ENCODE measurements around the gene RPL7A.
"Not testable (repeated sequence)": the region's sequence is repeated elsewhere in the genome, so short reads cannot be mapped to it uniquely, and the experiment has no call there.

Gene RPL7A

GRCh38 chr9:133374612-133375115 lies 26.6 kb downstream of the RPL7A start:
- H3K4me1 ChIP-seq (ENCODE audit: control insufficient read depth in 5 of 5, insufficient read depth in 5 of 5, low read length in 5 of 5): peaks cover 14 to 70% (median 60%) of the 10 kb centered on the region in 5 donors
- no peaks in the 10 kb centered on the region for H3K27me3 ChIP-seq (ENCODE audit: control insufficient read depth in 5 of 5, insufficient read depth in 4 of 5, low read length in 5 of 5)
- H3K27ac ChIP-seq (ENCODE audit: low read depth, low read length): peak overlapping the region; percentile 74
- peak overlapping the region; percentile 40 to 100 (median 96) for H3K9ac ChIP-seq (ENCODE audit: low read length in 5 of 5)
- peak overlapping the region; percentile 75 to 98 (median 88) for H3K4me3 ChIP-seq (ENCODE audit: low read depth in 1 of 5, low read length in 5 of 5)
- peaks cover 0 to 8% (median 2%) of the 10 kb centered on the region in 5 donors for H3K9me3 ChIP-seq (ENCODE audit: control insufficient read depth in 5 of 5, low read length in 5 of 5)
- peaks cover 0 to 20% (median 15%) of the 10 kb centered on the region in 5 donors for H3K36me3 ChIP-seq (ENCODE audit: control insufficient read depth in 5 of 5, insufficient read depth in 5 of 5, low read length in 5 of 5)

GRCh38 chr9:133375116-133375723 lies 27.2 kb downstream of the RPL7A start:
- peak overlapping the region; percentile 75 to 98 (median 88) for H3K4me3 ChIP-seq (ENCODE audit: low read depth in 1 of 5, low read length in 5 of 5)
- H3K4me1 ChIP-seq (ENCODE audit: control insufficient read depth in 5 of 5, insufficient read depth in 5 of 5, low read length in 5 of 5): peaks cover 14 to 64% (median 55%) of the 10 kb centered on the region in 5 donors
- peak overlapping the region; percentile 74 for H3K27ac ChIP-seq (ENCODE audit: low read depth, low read length)
- peaks cover 0 to 8% (median 2%) of the 10 kb centered on the region in 5 donors for H3K9me3 ChIP-seq (ENCODE audit: control insufficient read depth in 5 of 5, low read length in 5 of 5)
- H3K36me3 ChIP-seq (ENCODE audit: control insufficient read depth in 5 of 5, insufficient read depth in 5 of 5, low read length in 5 of 5): peaks cover 0 to 14% (median 9%) of the 10 kb centered on the region in 5 donors
- no peaks in the 10 kb centered on the region for H3K27me3 ChIP-seq (ENCODE audit: control insufficient read depth in 5 of 5, insufficient read depth in 4 of 5, low read length in 5 of 5)
- peak overlapping the region; percentile 40 to 100 (median 96) for H3K9ac ChIP-seq (ENCODE audit: low read length in 5 of 5)

- peak within 1 kb of the TSS; percentile 75 to 98 (median 88) for H3K4me3 ChIP-seq (ENCODE audit: low read depth in 1 of 5, low read length in 5 of 5)
- peaks cover 0 to 8% (median 5%) of the 10 kb centered on the region in 5 donors for H3K36me3 ChIP-seq (ENCODE audit: control insufficient read depth in 5 of 5, insufficient read depth in 5 of 5, low read length in 5 of 5)
- H3K9ac ChIP-seq (ENCODE audit: low read length in 5 of 5): peak within 1 kb of the TSS; percentile 40 to 100 (median 96)
- peaks cover 0 to 8% (median 2%) of the 10 kb centered on the region in 5 donors for H3K9me3 ChIP-seq (ENCODE audit: control insufficient read depth in 5 of 5, low read length in 5 of 5)
- no peaks in the 10 kb centered on the region for H3K27me3 ChIP-seq (ENCODE audit: control insufficient read depth in 5 of 5, insufficient read depth in 4 of 5, low read length in 5 of 5)
- peaks cover 10 to 56% (median 47%) of the 10 kb centered on the region in 5 donors for H3K4me1 ChIP-seq (ENCODE audit: control insufficient read depth in 5 of 5, insufficient read depth in 5 of 5, low read length in 5 of 5)
- peak within 1 kb of the TSS; percentile 74 for H3K27ac ChIP-seq (ENCODE audit: low read depth, low read length)
These were observed 28.0 kb downstream of the RPL7A start, which contains the start of the genes STKLD1 and SURF4 for GRCh38 chr9:133375724-133376654. Gene STKLD1 (plus strand): TSS chr9:133376366. CDS start chr9:133376474, 108 bp downstream. Gene SURF4 (minus strand): TSS chr9:133376060. CDS start chr9:133375969, 91 bp downstream.

GRCh38 chr9:133377280-133377679 lies 29.3 kb downstream of the RPL7A start:
- H3K27ac ChIP-seq (ENCODE audit: low read depth, low read length): peak overlapping the region; percentile 54
- peaks cover 3 to 43% (median 34%) of the 10 kb centered on the region in 5 donors for H3K4me1 ChIP-seq (ENCODE audit: control insufficient read depth in 5 of 5, insufficient read depth in 5 of 5, low read length in 5 of 5)
- H3K4me3 ChIP-seq (ENCODE audit: low read depth in 1 of 5, low read length in 5 of 5); H3K9ac ChIP-seq (ENCODE audit: low read length in 5 of 5); H3K9me3 ChIP-seq (ENCODE audit: control insufficient read depth in 5 of 5, low read length in 5 of 5); H3K36me3 ChIP-seq (ENCODE audit: control insufficient read depth in 5 of 5, insufficient read depth in 5 of 5, low read length in 5 of 5); H3K27me3 ChIP-seq (ENCODE audit: control insufficient read depth in 5 of 5, insufficient read depth in 4 of 5, low read length in 5 of 5): not testable (repeated sequence)

- no peak overlapping the region for H3K4me3 ChIP-seq (ENCODE audit: low read depth in 1 of 5, low read length in 5 of 5)
- peaks cover 2 to 39% (median 29%) of the 10 kb centered on the region in 5 donors for H3K4me1 ChIP-seq (ENCODE audit: control insufficient read depth in 5 of 5, insufficient read depth in 5 of 5, low read length in 5 of 5)
- no peaks in the 10 kb centered on the region for H3K27me3 ChIP-seq (ENCODE audit: control insufficient read depth in 5 of 5, insufficient read depth in 4 of 5, low read length in 5 of 5)
- no peak overlapping the region for H3K9ac ChIP-seq (ENCODE audit: low read length in 5 of 5)
- H3K36me3 ChIP-seq (ENCODE audit: control insufficient read depth in 5 of 5, insufficient read depth in 5 of 5, low read length in 5 of 5): peaks cover 0 to 4% (median 3%) of the 10 kb centered on the region in 5 donors
- H3K9me3 ChIP-seq (ENCODE audit: control insufficient read depth in 5 of 5, low read length in 5 of 5): peaks cover 0 to 8% (median 2%) of the 10 kb centered on the region in 5 donors
- no peak overlapping the region for H3K27ac ChIP-seq (ENCODE audit: low read depth, low read length)
These were observed 29.8 kb downstream of the RPL7A start for GRCh38 chr9:133377721-133378216.

GRCh38 chr9:133378408-133378962 lies 30.5 kb downstream of the RPL7A start:
- Histone ChIP-seq H3K4me1 (ENCODE audit: control insufficient read depth in 5 of 5, insufficient read depth in 5 of 5, low read length in 5 of 5) (peaks cover 2 to 32% (median 22%) of the 10 kb centered on the region in 5 donors), H3K4me3 (ENCODE audit: low read depth in 1 of 5, low read length in 5 of 5) (no peak overlapping the region), H3K36me3 (ENCODE audit: control insufficient read depth in 5 of 5, insufficient read depth in 5 of 5, low read length in 5 of 5) (no peaks in the 10 kb centered on the region), H3K9me3 (ENCODE audit: control insufficient read depth in 5 of 5, low read length in 5 of 5) (peaks cover 0 to 8% (median 2%) of the 10 kb centered on the region in 5 donors), H3K27ac (ENCODE audit: low read depth, low read length) (no peak overlapping the region), H3K27me3 (ENCODE audit: control insufficient read depth in 5 of 5, insufficient read depth in 4 of 5, low read length in 5 of 5) (no peaks in the 10 kb centered on the region), H3K9ac (ENCODE audit: low read length in 5 of 5) (no peak overlapping the region)

- Histone ChIP-seq H3K27me3 (ENCODE audit: control insufficient read depth in 5 of 5, insufficient read depth in 4 of 5, low read length in 5 of 5) (no peaks in the 10 kb centered on the region), H3K9me3 (ENCODE audit: control insufficient read depth in 5 of 5, low read length in 5 of 5) (peaks cover 0 to 8% (median 2%) of the 10 kb centered on the region in 5 donors), H3K4me1 (ENCODE audit: control insufficient read depth in 5 of 5, insufficient read depth in 5 of 5, low read length in 5 of 5) (peaks cover 2 to 23% (median 15%) of the 10 kb centered on the region in 5 donors), H3K4me3 (ENCODE audit: low read depth in 1 of 5, low read length in 5 of 5) (no peak overlapping the region), H3K9ac (ENCODE audit: low read length in 5 of 5) (no peak overlapping the region), H3K27ac (ENCODE audit: low read depth, low read length) (no peak overlapping the region), H3K36me3 (ENCODE audit: control insufficient read depth in 5 of 5, insufficient read depth in 5 of 5, low read length in 5 of 5) (no peaks in the 10 kb centered on the region)
These were observed 31.4 kb downstream of the RPL7A start for GRCh38 chr9:133379153-133380086.

- no peak overlapping the region for H3K27ac ChIP-seq (ENCODE audit: low read depth, low read length)
- H3K27me3 ChIP-seq (ENCODE audit: control insufficient read depth in 5 of 5, insufficient read depth in 4 of 5, low read length in 5 of 5): no peaks in the 10 kb centered on the region
- H3K4me1 ChIP-seq (ENCODE audit: control insufficient read depth in 5 of 5, insufficient read depth in 5 of 5, low read length in 5 of 5): peaks cover 2 to 15% (median 8%) of the 10 kb centered on the region in 5 donors
- no peak overlapping the region for H3K9ac ChIP-seq (ENCODE audit: low read length in 5 of 5)
- H3K4me3 ChIP-seq (ENCODE audit: low read depth in 1 of 5, low read length in 5 of 5): no peak overlapping the region
- H3K36me3 ChIP-seq (ENCODE audit: control insufficient read depth in 5 of 5, insufficient read depth in 5 of 5, low read length in 5 of 5): no peaks in the 10 kb centered on the region
- H3K9me3 ChIP-seq (ENCODE audit: control insufficient read depth in 5 of 5, low read length in 5 of 5): peaks cover 0 to 8% (median 2%) of the 10 kb centered on the region in 5 donors
These were observed 32.7 kb downstream of the RPL7A start for GRCh38 chr9:133380734-133381133.

All from subcutaneous abdominal adipose tissue (tissue), 5 donors.